Mesothelial cell of epicardium (in vitro differentiated cells): ENCODE results near the gene TALDO1. TPM values are rescaled to one million over a fixed set of nuclear protein-coding genes. Genes with fewer than 3 reads are reported as not detected.
A peak's percentile ranks its signal among the peaks of the same experiment; 100 is the strongest.
"Not testable (repeated sequence)": the region's sequence is repeated elsewhere in the genome, so short reads cannot be mapped to it uniquely, and the experiment has no call there.

Experiments used
- DNase-seq, 2 experiments: peaks; one replicate each; pipeline ENCODE4 v3.0.0; 2021; ENCODE audit warnings: low spot score in 2 of 2; ENCODE audit not compliant: unreplicated experiment in 2 of 2
- H3K27ac Mint-ChIP-seq: 2 replicates; pipeline ENCODE4 v1.8.0; 2021; ENCODE audit warnings: mixed read lengths
- H3K27me3 Mint-ChIP-seq: 2 replicates; pipeline ENCODE4 v1.8.0; 2021; ENCODE audit warnings: low read depth, mixed read lengths
- H3K36me3 Mint-ChIP-seq: 2 replicates; pipeline ENCODE4 v1.8.0; 2021; ENCODE audit warnings: mixed read lengths
- H3K4me1 Mint-ChIP-seq: 2 replicates; pipeline ENCODE4 v1.8.0; 2021; ENCODE audit warnings: mixed read lengths
- H3K4me3 Mint-ChIP-seq: 2 replicates; pipeline ENCODE4 v1.8.0; 2021; ENCODE audit warnings: mild to moderate bottlenecking, moderate library complexity, mixed read lengths
- H3K9me3 Mint-ChIP-seq: 2 replicates; pipeline ENCODE4 v1.8.0; 2021; ENCODE audit warnings: mixed read lengths
- total RNA-seq: library from RNA; stranded (reverse); gene quantifications from 3 replicates; pipeline ENCODE4 v1.2.1, GENCODE V29; 2021
- TF ChIP-seq, protein P1 (sequence below): fragments of 200-600 bp; sonication (generic); IDR thresholded peaks from one replicate; pipeline ENCODE4 v1.5.0; 2021; ENCODE audit warnings: antibody characterized with exemption; ENCODE audit not compliant: unreplicated experiment

The TALDO1 gene
- total RNA-seq, 1 donor from 2014 or later = 97.5 TPM

DNA sequence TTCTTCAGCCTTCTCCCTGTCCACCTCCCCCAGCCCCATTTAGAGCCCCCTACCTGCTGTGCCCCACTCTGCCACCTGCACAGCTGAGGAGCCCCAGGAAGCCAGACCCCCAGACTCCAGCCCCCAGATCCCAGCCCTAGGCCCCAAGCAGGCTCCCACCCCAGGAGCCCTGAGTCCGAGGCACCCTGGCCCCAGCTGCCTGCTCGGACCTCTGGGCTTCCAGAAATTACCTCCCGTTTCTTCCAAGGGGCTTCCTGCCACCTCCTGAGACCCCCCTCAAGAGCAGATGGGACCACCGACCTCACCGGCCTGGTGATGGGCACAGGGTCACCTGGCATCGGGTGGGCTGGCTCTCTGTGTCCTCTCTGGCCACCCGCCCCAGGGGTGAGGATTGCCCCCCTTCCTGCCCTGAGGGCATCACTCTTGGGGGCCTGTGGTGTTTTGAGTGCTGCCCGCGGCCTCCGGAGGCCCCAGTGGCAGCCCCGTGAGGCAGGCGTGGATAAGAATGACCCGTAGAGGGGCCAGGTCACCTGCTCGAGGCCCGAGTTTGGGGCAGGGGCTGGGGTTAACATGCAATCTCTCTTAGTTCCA, 18.3 kb upstream of the TALDO1 start:
- TF ChIP-seq, protein P1, sequence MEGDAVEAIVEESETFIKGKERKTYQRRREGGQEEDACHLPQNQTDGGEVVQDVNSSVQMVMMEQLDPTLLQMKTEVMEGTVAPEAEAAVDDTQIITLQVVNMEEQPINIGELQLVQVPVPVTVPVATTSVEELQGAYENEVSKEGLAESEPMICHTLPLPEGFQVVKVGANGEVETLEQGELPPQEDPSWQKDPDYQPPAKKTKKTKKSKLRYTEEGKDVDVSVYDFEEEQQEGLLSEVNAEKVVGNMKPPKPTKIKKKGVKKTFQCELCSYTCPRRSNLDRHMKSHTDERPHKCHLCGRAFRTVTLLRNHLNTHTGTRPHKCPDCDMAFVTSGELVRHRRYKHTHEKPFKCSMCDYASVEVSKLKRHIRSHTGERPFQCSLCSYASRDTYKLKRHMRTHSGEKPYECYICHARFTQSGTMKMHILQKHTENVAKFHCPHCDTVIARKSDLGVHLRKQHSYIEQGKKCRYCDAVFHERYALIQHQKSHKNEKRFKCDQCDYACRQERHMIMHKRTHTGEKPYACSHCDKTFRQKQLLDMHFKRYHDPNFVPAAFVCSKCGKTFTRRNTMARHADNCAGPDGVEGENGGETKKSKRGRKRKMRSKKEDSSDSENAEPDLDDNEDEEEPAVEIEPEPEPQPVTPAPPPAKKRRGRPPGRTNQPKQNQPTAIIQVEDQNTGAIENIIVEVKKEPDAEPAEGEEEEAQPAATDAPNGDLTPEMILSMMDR = no peak
- H3K27me3 Mint-ChIP-seq = peaks cover 10% of the 10 kb centered on the region
- no peaks in the 10 kb centered on the region for H3K9me3 Mint-ChIP-seq
- H3K4me1 Mint-ChIP-seq = peaks cover 3% of the 10 kb centered on the region
- no peak for DNase-seq
- no peak overlapping the region for H3K4me3 Mint-ChIP-seq
- no peaks in the 10 kb centered on the region for H3K36me3 Mint-ChIP-seq
- H3K27ac Mint-ChIP-seq = no peak overlapping the region

DNA sequence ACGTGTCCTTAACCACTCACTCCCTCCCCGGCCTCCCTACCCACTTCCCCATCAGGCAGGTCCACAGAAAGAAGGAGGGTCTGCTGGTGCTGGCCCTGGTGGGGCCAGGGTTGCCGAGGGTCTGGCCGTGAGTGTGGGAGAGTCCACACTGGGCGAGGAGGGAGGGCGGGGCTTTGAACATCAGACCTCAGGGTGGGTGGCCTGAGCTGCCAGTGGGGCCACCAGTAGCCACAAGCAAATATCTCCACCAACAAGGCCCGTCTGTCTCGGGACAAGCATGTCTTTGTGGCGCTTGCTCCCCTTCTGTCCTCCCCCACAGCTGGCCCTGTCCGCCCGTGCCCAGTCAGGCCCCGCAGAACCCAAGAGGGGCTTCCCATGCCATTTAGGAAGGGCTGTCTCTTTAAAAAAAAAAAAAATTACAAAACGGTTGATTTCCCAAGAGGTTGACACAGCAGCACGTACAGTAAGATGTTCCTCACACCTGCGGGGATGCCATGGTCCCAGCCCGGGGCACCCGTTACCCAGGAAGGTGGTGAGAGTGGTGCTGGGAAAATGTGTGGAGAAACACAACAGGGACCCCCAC, 17.7 kb upstream of the TALDO1 start:
- no peak overlapping the region for H3K4me3 Mint-ChIP-seq
- H3K27ac Mint-ChIP-seq = no peak overlapping the region
- no peak for DNase-seq
- peaks cover 7% of the 10 kb centered on the region for H3K27me3 Mint-ChIP-seq
- no peaks in the 10 kb centered on the region for H3K9me3 Mint-ChIP-seq
- TF ChIP-seq, protein P1 = no peak
- H3K36me3 Mint-ChIP-seq = no peaks in the 10 kb centered on the region
- peaks cover 3% of the 10 kb centered on the region for H3K4me1 Mint-ChIP-seq

DNA sequence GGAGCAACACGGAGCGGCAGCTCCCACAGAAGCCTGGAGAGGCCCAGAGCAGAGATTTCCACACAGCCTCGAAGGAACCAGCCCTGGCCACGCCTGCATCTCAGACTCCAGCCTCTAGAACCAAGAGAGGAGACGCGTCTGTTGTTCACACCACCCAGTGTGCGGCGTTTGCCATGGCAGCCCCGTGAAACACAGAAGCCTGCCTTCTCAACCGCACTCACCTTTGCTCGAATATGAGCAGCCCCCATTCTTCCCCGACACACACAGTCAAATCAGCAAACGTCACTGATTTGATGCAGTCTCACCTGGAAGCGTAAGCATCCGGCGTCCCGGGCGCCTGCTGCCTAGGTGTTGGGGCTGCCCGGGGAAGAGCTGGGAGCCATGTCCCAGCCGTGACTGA, 14.2 kb upstream of the TALDO1 start:
- peaks cover 11% of the 10 kb centered on the region for H3K4me1 Mint-ChIP-seq
- peaks cover 3% of the 10 kb centered on the region for H3K36me3 Mint-ChIP-seq
- H3K9me3 Mint-ChIP-seq = no peaks in the 10 kb centered on the region
- no peaks in the 10 kb centered on the region for H3K27me3 Mint-ChIP-seq
- DNase-seq = no peak
- TF ChIP-seq, protein P1 = no peak
- H3K4me3 Mint-ChIP-seq = no peak overlapping the region
- no peak overlapping the region for H3K27ac Mint-ChIP-seq

DNA sequence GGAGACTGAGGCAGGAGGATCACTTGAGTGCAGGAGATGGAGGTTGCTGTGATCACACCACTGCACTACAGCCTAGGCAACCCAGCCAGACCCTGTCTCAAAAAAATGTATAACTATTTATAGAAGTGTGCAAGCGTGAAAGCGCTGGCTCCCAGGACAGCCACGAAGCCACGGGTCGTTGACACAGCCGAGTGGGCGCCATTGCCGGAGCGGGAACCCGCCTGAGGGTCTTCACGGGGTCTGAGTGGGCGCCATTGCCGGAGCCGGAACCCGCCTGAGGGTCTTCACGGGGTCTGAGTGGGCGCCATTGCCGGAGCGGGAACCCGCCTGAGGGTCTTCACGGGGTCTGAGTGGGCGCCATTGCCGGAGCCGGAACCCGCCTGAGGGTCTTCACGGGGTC, 12.7 kb upstream of the TALDO1 start:
- peaks cover 12% of the 10 kb centered on the region for H3K4me1 Mint-ChIP-seq
- not testable (repeated sequence) for DNase-seq, H3K36me3 Mint-ChIP-seq, H3K27me3 Mint-ChIP-seq, H3K9me3 Mint-ChIP-seq, H3K27ac Mint-ChIP-seq, H3K4me3 Mint-ChIP-seq

DNA sequence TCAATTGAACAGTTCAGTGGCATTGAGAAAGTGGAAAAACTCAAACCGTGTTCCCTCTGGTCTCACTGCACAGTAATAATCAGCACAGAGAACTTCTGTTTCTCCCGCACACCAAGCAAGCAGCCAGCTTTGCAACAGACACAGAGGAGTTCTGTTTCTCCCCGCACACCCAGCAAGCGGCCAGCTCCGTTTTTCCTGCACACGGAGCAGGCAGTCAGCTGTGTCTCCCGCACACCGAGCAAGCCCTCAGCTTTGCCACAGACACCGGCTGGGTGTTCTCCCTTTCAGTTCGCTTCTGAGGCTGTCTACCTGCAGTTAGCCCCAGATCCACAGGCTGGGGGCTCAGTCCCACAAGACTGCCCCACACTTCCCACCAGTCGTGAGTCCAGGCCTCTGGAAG, 9.9 kb upstream of the TALDO1 start:
- Mint-ChIP-seq H3K27me3 (no peaks in the 10 kb centered on the region), H3K4me3 (peak overlapping the region; percentile 33), H3K4me1 (peaks cover 12% of the 10 kb centered on the region), H3K9me3 (no peaks in the 10 kb centered on the region), H3K36me3 (peaks cover 3% of the 10 kb centered on the region), H3K27ac (peak overlapping the region; percentile 14)
- DNase-seq = no peak
- TF ChIP-seq, protein P1 = no peak

DNA sequence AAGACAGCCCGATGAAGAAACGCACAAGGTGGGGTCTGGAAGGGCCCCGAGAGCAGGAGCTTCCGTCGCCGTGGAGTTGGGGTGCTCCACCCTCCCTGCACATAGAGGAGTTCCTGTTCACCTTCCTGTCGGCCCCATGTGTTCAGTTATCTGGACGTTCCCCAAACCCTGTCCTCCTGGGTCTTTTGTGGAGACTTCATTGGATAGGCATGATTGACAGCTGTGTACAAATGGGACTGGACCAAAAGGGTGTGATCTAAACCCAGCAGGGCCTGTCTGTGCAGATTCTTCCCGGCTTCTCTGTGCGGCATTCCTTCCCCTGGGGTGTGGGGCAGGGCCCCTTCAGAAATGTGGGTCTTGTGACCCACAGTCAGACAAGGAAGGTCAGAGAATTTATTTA, 9.4 kb upstream of the TALDO1 start:
- Mint-ChIP-seq H3K27ac (peak overlapping the region; percentile 14), H3K4me1 (peaks cover 12% of the 10 kb centered on the region)
- H3K4me3 Mint-ChIP-seq, H3K36me3 Mint-ChIP-seq, H3K27me3 Mint-ChIP-seq, DNase-seq, H3K9me3 Mint-ChIP-seq: not testable (repeated sequence)
